HUDEP-2 (cell line): ENCODE measurements around the gene FLT4.

Experiments
- DNase-seq, 76 experiments: peaks; one replicate each; lab custom pipeline; 2025; ENCODE audit not compliant: unreplicated experiment in 76 of 76; lab: John Stamatoyannopoulos, UW

Gene FLT4

DNA sequence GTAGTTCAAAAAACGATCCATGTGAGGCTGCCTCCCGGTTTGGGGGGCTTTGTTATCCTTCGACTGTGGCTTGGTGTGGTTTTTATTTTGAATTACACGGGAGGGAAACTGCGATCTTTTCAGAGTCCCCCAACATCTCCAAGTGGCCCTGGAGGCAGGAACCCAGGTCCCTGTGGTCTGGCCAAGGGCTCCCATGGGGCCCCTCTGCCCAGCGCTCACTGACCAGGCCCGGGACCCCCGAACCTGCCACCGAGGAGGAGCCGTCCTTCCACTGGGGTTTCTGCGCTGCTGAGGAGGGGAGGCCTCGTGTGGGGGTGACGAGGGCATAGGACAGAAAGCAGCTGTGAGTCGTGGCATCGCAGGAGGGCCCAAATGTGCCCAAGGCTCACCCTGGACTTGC, 40.0 kb downstream of the FLT4 start:
- DNase-seq, result no peak

DNA sequence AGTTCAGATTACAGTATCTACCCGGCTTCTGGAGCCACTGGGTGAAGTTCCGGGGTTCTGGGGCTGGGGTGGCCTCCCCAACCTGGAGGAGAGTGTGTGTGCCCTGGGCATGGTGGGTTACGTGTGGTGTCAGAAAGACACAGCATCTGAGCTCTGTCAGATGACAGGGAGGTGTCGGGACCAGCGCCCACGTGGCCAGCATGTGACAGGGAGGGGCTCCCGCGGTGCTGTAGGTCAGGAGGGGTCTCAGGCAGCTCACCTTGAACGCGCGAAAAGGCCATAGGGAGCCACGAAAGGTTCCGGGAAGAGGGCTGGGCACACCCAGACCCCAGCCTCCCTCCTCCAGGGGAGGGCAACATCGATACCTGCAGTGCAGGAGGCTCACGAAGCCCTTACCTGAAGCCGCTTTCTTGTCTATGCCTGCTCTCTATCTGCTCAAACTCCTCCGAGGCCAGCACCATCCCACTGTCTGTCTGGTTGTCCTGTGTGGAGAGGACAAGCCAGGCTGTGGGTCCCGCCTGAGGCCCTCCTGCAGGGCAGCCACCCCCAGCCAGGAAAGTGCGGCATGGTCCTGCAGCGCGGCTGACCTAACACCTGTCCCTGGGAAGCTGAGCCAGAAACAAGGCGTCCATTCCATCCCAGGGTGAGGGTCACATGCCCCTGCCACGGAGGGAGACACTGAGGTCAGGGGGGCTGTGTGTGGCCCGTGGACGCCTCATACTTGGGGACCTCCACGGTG, 40.7 kb downstream of the FLT4 start:
- DNase-seq, result peak in 33 of 76 experiments; percentile 13 to 67 (median 41)

DNA sequence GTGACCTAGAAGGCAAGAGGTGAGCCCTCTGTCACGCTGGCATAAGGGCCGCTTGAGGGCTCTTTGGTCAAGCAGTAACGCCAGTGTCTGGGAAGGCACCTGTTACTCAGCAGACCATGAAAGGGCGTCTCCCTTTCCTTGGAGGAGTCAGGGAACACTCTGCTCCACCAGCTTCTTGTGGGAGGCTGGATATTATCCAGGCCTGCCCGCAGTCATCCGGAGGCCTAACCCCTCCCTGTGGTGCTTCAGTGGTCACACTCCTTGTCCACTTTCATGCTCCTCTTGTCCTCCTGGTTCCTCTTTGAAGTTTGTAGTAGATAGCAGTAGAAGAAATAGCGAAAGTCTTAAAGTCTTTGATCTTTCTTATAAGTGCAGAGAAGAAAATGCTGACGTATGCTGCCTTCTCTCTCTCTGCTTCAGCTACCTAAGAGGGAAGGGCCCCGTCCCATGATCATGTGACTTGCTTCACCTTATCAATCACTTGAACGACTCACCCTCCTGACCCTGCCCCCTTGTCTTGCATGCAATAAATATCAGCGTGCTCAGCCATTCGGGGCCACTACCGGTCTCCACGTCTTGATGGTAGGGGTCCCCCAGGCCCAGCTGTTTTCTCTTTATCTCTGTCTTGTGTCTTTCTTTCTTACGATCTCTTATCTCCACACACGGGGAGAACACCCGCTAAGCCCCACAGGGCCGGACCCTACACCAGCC, 41.4 kb downstream of the FLT4 start:
- peak in 71 of 76 experiments; percentile 10 to 84 (median 55) for DNase-seq

DNA sequence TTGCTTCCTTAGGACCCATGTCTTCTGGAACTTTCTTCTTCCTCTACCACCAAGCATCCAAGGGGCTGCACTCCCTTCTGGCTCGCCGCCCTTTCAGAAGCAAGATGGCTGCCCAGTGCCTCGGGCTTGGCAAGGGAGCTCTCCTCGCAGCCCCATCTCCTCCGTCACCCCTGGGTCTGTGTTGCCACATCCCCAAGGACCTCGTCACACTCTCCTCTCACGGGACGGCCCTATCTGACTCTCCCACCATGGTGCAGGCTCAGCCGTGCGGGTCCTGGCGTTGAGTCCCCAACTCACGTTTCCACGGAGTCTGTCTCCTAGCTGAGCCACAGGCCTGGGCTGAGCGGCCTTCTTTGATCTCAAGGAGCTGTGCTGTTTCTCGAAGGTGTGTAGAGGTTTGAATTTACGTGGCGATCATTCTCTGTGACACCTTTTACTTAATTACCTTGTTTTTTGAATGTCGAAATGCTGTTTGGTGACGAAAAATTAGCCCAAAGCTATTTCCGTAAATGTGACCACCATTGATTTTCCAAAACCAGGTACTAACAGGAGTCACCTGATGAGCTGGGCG, 43.1 kb downstream of the FLT4 start:
- DNase-seq, result peak in 1 of 76 experiments; percentile 30

DNA sequence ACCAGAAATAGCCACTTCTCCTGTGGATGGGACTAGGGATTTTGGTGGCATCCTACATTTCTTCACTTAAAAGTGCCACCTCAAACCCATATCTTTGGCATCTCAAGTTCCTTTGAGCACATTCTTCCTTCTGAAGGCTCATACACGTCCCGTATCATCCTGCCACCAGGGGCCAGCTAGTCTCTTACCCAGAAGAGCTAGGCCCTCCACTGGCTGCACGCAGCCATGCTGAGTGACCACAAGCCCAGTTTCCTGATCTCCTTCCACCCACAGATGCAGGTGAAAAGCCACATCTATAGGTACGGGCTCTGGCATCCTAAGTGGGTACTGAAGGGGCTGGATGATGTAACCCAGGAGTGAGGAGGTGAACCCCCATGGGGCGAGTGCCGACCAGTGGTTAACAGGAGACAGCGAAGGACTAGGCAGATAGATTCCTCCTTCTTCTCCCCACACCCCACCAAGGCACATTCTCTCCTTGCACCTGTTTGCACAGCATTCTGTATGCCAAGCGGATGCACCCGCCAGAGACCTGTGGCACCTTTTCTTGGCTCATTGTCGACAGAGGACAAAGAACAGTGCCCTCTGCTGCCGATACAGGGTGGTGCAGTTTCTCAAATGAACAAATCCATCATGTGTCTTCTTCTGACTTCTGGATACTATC, 43.7 kb downstream of the FLT4 start:
- DNase-seq, result peak in 68 of 76 experiments; percentile 2 to 74 (median 52)

DNA sequence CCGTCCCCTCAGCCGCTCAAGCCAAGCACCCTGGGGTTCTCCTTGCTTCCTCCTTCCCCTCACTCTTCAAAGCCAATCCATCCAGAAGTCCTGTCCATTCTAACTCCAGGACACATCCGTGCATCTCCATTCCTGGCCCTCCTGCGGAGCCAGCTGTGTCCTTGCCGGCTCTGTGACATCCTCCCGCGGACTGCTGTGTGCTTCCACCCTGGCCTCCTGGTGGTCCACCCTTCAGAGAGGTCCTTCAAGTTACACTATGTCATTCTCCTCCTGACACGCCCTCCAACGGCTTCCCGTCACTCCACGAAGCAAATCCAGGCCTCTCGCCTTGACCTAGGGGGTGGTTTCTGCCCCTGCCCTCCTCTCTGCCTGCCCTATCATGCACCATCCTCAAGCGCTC, 45.1 kb downstream of the FLT4 start:
- no peak for DNase-seq

DNA sequence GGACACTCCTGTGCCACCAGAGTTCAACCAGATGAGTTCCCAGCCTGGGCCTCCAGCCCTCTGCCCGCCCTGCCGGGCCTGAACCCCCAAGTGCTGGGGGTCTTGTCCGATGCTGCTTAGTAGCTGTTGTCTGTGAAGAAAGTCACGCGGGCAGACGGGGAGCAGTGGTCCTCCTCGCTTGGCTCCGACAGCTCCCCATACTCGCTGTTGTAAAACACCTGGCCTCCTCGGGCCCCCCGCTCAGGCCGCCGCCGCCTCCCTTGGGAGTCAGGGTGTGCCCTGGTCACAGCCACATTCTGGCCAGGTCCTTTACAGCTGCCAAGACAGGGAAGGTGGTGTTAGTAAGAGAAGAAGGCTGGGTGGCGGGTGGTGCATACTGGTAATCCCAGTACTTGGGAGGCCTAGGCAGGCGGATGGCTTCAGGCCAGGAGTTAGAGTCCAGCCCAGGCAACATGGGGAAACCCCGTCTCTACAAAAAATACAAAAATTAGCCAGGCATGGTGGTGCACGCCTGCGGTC, 46.3 kb downstream of the FLT4 start:
- DNase-seq, result no peak

DNA sequence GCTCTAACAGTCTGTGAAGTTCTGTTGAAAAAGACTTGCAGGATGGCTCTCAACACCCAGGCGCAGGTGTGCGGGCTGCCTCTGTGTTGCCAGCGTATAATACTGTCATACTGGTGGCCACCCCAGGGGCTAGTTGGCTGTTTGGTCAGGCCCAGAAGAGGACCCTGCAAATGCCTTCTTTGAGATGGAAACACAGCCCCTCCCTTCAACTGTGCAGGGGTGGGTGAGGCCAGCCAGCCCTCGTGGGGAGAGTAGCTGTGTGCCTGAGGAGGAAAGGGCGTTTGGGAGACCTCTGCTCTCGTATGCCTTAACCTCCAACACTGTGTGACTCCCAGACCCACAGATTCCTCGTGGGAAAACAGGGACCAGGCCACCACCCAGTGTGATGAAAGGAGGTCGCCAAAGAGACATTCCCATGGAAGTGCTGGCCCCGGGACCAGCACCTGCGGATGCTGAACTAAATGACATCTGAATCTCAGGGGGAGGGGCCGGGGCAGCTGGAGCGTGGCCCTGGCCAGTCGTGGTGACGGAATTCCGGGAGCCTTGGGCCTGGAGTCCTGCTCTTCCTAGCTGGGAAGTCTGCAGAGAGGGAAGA, 46.8 kb downstream of the FLT4 start:
- DNase-seq, result no peak

DNA sequence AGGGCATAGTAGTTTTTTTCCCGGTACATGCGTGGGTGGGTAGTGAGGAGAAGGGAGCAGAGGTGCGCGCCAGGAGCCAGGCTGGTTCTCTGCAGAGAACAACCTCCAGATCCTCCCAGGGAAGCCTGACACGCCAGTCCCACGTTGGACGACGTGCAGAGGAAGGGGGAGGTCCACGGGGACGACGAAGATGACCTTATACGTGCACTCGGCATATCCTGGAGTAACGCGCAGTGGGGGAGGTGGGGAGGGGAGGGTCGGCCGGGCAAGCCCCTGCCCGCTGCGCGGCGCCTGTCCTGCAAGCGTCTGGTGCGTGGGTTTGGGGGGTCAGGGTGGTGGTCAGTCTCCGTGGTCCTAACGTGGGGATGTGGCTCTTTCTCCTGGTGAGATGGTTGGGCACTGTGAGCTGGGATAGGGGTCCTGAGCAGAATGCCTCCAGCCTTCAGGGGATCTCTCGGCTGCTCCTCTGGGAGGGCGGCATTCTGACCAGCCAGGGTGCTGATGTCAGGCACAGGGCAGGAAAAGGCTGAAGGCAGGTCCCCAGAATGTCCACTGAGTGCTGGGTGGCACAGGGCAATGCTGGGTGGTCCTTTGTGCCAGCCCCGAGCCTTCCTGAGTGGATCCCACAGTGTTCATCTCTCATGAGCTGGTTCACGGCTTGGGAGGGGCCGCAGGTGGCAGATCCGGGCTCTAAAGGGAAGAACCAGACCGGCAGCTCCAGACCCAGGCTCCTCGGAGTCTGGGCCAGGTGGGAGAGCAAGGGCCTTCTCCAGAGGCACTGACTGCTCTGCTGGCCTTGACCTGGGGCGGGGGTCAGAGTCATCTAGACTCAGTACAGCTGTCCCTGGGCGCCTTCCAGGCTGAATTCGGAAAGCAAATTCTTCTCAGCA, 47.6 kb downstream of the FLT4 start:
- no peak for DNase-seq

DNA sequence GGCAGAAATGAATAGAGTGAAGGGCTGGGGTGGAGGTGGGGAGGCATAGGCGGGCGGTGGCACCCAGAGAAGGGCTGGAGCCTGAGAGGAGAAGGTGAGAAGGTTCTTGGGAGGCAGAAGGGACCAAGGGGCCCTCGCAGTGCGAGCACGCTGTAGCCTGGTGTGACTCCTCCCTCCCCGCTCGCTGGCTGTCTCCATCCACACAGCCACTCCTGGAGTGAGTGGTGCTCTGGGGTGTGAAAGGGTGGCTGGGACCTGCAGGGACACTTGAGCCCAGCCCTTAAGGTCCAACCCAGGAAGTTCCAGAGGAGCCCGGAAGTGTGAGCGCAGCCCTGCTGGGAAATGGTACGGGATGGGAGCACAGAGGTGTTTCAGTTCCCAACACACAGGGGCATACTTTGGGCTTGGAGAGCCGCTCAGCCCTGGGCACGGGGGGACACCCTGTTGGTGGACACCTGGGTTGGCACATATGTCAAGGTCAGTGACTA, 48.8 kb downstream of the FLT4 start:
- no peak for DNase-seq

DNA sequence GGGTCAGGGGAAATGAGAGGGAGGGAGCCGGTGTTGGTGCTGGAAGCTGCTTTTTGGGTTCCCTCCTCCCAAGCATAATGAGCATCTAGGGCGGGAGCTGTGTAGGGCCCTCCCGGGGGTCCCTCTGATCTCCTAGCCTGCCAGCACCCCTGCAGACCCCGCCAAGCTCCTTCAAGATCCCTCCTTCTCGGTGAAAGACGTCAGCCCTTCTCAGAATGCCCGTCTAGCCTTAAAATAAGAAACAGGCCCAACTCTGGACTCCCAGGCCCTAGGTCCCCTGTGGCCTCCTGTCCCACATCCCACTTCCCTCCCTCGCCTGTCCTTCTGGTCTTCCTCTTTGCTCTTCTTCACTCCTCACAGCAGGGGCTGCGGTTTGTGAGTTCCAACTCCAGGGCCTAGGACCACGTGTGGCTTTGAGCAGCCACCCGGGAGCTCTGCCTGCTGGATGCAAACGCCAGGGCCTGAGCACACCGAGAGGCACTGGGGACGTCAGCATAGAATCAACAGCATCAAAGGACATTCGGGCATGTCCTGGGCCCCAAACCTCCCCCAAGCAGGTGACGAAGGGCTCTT, 49.3 kb downstream of the FLT4 start:
- DNase-seq, result no peak

DNA sequence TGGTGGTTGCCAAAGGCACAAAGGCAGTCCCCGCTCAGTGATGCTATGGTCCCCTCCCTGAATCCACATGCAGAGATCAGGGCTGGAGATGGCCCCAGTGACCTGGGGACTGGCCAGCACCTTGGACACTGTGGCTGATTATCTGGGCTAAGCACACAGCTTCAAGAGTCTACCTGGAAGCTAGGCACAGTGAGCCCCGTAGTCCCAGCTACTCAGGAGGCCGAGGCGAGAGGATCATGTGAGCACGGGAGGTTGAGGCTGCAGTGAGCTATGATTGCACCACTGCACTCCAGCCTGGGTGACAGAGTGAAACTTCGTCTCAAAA, 49.8 kb downstream of the FLT4 start:
- DNase-seq, result no peak

DNA sequence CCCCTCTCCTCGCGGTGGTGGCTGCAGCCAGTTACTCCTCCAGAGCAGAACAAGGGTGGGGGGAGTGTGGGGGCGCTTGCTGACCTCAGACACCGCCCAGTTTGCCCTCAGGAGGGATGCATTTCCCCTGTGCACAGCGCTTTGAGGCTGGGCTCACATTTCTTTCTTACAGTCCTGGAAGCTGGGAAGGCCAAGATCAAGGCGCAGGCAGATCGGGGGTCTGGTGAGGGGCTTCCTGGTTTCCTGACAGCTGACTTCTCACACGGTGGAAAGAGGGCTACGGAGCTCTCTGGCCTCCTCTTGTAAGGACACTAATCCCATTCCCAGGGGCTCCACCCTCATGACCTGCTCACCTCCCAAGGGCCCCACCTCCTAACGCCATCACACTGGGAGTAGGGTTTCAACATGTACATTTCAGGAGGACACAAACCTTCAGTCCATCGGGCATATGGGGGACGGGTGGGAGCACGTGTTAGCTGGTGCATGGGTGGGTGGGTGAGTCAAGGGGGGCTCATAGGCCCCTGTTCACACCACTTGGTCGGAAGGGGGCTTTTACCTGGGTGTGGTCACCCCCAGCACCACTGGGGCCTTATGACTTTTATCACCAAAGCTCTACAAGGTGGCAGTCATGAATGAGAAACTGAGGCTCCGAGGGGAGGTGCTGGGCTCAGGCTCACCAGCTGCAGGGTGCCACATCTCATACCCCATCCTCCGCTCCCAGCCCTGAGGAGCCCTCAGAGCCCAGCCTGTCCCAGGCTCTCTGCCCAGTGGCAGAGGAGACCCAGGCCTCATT, 50.4 kb downstream of the FLT4 start:
- no peak for DNase-seq

DNA sequence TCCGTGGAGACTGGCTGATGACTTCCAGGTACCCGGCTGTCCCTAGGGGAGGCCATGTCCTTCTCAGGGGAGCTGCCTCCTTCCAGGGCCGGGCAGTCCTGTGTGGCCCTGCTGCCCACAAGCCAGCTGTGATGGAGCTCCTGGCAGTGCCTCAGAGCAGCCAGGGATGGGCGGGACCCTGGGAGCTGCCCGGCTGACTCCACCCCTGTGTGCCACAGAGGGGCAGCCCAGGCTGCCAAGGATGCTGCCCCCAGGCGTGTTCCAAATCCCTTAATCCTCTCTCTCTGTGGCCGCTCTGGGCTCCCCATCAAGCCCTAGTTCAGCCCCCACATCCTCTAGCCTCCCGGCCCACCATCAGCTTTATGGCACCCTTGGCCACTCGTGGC, 51.1 kb downstream of the FLT4 start:
- DNase-seq, result peak in 7 of 76 experiments; percentile 7 to 31 (median 13)

DNA sequence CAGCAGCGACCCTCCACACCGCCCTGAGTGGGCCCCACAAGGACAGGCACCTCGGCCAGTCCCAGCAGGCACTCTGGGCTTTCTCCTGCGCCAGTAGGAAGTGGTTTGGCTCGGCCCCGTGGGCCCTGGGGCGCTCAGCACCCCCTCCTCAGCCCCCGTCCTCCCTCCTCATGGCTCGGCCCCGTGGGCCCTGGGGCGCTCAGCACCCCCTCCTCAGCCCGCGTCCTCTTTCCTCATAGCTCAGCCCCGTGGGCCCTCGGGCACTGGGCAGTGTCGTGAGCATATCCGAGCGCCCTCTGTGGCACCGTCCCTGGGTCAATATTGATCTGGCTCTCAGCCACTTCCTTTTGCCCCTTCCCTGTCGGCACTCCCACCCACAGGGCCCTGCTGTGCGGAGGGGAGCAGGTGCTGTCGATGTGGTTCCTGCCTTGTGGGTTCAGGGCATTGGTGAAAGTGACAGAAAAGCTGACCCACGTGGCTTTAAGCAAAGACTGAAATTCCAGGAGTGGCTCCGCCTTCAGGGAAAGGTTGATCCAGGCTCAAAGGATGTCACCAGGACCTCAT, 52.6 kb downstream of the FLT4 start:
- DNase-seq, result no peak

DNA sequence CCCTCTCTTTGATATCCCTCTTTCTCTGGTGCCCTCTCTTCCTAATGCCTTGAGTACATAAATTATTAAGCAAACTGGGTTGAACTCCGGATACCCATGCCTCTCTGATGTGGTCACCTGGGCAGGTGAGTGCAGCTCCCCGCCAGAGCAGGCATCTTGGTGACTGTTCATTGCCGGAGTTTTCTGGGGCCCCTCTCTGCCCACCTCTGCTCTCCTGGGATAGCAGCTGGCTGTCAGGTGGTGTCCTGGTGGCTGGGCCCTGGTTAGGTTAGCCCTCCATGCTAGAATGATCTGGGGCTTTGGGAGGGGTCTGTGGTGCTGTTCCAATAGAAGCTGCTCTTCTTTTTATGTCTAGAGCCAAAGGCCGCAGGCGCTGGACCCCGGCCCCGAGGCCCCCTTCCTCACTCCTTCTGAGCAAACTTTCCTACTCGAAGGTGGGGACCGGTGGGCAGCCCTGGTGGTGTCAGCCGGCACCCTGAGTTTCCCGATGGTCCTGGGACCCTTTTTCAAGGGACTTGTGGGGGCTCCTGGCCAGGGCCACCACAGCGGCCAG, 53.2 kb downstream of the FLT4 start:
- DNase-seq, result no peak

DNA sequence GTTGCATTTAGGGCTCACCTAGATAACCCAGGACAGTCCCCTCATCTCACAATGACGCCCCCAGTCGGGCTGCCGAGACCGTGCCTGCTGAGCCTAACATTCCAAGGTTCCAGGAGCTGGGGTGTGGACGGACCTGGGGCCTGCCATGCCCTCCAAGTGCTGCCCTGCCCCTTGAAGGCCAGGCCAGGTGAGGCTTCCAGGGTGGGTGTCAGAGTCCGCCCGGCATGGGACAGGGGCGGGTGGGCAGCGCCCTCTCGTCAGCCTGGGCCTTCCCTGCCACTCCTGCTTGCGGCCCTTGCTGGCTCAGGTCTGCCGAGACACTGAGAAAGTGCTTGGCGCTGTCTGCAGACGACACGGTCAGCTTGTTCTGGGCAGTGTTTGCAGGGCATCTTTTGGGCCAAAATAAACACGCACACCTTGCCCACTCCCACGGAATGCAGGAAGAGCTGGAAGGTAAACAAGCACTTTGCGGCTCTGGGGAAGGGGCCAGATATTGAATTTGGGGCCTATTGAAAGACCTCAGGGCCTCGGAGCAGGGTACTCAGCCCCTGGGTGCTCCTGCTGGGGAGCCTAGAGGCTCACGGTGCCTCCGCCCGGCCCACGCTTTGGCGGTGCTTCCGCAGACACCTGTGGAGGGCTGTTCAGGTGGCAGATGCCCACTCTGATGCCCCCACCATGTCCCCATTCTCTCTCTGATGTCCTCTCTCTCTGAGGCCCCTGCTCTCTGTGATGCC, 53.9 kb downstream of the FLT4 start:
- DNase-seq, result no peak

DNA sequence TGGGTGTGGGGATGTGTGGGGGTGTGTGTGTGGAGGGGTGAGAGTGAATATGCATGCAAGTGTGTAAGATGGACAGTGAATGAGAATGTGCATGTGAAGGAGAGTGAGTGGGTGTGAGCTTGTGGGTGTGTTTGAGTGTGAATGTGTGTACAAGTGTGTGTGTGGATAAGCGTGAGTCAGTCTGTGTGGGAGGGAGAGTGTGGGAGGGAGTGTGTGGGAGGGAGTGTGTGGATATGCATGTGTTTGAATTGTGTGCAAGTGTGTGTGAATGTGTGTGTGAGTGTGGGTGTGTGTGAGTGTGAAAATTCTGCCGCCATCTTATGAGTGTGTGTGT, 54.4 kb downstream of the FLT4 start:
- DNase-seq, result no peak
